Stimulated activated naive CD8-positive, alpha-beta T cell treated with anti-CD3 and anti-CD28 coated beads, Interleukin-15, Interleukin-2, amounts not matched to agents 100 ng/mL and 50 ng/mL, for 24 hours (primary cell): ENCODE measurements around the gene SH3RF3.
A peak's percentile ranks its signal among the peaks of the same experiment; 100 is the strongest.

ENCODE experiments used
- H3K27ac Mint-ChIP-seq: one replicate; pipeline ENCODE4 v1.8.0; 2021; ENCODE audit warnings: mild to moderate bottlenecking, mixed read lengths
- H3K27me3 Mint-ChIP-seq: one replicate; pipeline ENCODE4 v1.8.0; 2021; ENCODE audit warnings: mixed read lengths
- H3K36me3 Mint-ChIP-seq: one replicate; pipeline ENCODE4 v1.8.0; 2021; ENCODE audit warnings: low read depth, mixed read lengths
- H3K4me1 Mint-ChIP-seq: one replicate; pipeline ENCODE4 v1.8.0; 2021; ENCODE audit warnings: low read depth, mixed read lengths
- H3K4me3 Mint-ChIP-seq: one replicate; pipeline ENCODE4 v1.8.0; 2021; ENCODE audit warnings: mild to moderate bottlenecking, mixed read lengths
- H3K9me3 Mint-ChIP-seq: one replicate; pipeline ENCODE4 v1.8.0; 2021; ENCODE audit warnings: mixed read lengths

Gene SH3RF3

DNA sequence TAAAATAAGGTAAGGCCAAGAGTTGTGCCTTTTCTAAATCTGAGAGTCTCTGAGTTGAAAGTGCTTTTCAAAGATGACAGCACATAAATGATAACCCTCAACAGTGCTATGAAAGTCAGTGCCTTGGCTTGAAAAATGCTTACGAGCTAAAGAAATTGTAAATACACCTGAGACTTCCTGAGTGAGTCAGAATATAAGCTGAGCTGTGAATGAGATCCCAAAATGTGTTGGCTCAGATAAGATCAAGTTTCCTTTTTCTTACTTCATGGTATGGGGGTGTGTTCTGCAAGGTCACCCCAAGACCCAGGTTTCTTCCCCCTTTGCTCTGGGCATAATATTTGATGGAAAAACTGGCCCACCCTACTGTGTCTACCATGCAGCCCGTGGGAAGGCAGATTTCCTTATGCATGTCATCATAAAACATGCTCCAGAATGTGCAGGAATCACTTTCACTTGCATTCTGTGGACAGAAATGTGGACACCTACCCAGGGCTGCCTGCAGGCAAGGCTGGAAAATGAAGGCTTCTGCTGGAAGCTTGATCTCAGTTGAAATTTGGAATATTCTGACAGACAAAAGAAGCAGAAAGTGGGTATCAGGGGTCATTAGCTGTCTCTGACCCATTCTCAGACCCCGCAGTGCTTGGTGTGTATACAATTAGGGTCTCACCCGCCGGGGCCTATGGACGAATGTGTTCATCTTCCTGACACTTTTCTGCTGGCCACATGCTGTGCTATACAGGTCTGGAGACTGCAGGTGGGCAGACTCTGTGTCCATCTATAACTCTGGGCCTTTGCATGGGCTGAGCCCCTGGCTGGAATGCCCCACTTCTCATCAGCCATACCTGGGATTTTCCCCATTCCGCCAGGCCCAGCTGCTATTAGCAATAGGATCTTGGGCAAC lies 212.6 kb downstream of the SH3RF3 start:
- Mint-ChIP-seq H3K27ac (no peak overlapping the region), H3K9me3 (no peaks in the 10 kb centered on the region), H3K27me3 (no peaks in the 10 kb centered on the region), H3K4me1 (peaks cover 16% of the 10 kb centered on the region), H3K4me3 (no peak overlapping the region), H3K36me3 (no peaks in the 10 kb centered on the region)

DNA sequence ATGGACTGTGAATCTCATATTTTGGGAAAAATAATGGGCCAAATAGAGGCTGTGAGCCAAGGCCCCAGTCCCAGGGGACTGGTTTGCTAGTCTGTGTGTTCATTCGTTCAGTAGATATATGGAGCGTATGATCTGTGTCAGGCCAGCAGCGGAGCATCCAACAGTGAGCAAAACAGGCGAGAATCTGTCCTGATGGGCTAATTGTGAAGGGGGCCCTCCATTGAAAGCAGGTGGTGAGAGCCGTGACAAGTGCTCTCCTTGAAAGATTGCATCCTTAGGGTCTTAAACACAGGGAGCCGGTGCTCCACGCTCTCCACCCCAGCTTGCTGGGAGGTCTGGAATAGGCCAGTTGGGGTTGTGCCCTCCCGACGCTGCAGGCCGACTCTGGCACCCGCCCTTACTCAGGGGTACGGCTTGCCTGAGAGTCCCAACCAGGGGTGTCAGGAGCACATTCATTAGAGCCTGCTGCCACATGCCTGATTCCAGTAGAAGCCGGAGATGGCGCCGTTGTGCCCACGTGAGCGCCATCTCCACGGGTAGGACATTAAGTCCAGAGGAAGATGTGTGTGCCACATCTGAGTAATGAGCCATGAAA lies 213.3 kb downstream of the SH3RF3 start:
- no peak overlapping the region for H3K27ac Mint-ChIP-seq
- no peak overlapping the region for H3K4me3 Mint-ChIP-seq
- H3K9me3 Mint-ChIP-seq = no peaks in the 10 kb centered on the region
- H3K36me3 Mint-ChIP-seq = no peaks in the 10 kb centered on the region
- peaks cover 14% of the 10 kb centered on the region for H3K4me1 Mint-ChIP-seq
- no peaks in the 10 kb centered on the region for H3K27me3 Mint-ChIP-seq

DNA sequence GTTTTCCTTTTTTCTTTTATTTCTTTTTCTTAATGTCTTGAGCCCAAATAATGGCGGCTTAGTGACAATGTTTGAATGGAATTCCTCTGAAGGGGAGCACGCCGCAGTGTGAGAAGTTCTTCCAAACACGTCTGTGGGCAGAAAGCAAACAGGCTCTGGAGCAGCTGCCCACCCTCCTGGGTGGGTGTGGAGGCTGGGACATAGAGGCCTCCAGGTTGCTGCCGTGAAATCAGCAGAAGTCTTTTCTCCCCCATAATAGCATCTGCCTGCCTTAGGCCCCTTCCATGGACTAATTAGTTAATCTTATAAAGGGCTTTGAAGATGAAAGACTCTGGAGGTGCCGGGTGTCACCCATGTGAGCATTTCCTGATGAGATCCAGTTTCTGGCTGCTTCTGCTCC lies 213.9 kb downstream of the SH3RF3 start:
- no peaks in the 10 kb centered on the region for H3K36me3 Mint-ChIP-seq
- H3K4me3 Mint-ChIP-seq = no peak overlapping the region
- no peaks in the 10 kb centered on the region for H3K27me3 Mint-ChIP-seq
- no peak overlapping the region for H3K27ac Mint-ChIP-seq
- H3K9me3 Mint-ChIP-seq = no peaks in the 10 kb centered on the region
- peaks cover 15% of the 10 kb centered on the region for H3K4me1 Mint-ChIP-seq

DNA sequence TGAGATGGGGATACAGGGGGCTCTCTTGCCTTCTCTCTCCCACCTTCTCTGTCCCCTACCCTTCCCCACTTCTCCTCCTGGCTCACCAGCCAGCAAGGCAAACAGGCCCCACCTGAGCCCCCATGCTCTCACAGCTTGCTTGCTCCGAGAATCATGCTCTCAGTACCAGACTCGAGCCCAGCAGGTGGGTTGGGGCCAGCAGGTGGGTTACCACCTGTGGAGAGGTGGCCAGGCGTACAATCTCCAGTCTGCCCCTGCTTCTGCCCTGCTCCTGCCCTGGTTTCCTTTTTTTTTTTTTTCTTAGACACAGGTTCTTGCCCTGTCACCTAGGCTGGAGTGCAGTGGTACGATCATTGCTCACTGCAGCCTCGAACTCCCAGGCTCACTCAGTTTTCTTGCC lies 214.5 kb downstream of the SH3RF3 start:
- no peak overlapping the region for H3K27ac Mint-ChIP-seq
- peaks cover 20% of the 10 kb centered on the region for H3K4me1 Mint-ChIP-seq

DNA sequence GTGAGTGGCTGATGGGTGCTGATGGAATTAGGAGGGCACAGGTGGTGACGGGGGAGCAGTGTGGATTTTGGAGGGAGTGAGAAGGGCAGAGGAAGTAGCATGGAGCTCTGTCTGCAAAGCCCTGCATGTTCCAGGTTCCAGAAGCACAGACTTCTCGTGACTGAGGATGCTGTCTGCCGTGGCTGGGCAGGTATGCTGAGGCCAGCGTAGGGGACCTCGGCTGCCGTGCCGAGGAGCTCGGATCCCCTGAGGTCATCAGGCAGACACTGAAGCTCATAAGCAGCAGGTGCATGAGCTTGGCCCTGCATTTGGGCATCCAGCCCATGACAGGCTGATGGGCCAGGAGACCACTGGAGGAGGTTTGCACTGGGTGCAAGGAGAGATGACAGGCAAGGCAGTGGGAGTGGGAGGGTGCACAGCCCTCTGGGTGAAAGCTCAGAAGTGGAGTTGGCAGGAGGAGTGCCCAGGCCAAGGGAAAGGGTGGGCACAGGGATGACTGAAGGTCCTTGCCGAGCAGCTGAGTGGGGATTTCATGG lies 215.3 kb downstream of the SH3RF3 start:
- Mint-ChIP-seq H3K4me3 (no peak overlapping the region), H3K9me3 (no peaks in the 10 kb centered on the region), H3K27me3 (no peaks in the 10 kb centered on the region), H3K36me3 (no peaks in the 10 kb centered on the region), H3K27ac (peak overlapping the region; percentile 33), H3K4me1 (peaks cover 29% of the 10 kb centered on the region)

More for the DNA sequence above, 214.5 kb downstream of the SH3RF3 start:
- Mint-ChIP-seq H3K36me3 (no peaks in the 10 kb centered on the region), H3K4me3 (no peak overlapping the region), H3K9me3 (no peaks in the 10 kb centered on the region), H3K27me3 (no peaks in the 10 kb centered on the region)

DNA sequence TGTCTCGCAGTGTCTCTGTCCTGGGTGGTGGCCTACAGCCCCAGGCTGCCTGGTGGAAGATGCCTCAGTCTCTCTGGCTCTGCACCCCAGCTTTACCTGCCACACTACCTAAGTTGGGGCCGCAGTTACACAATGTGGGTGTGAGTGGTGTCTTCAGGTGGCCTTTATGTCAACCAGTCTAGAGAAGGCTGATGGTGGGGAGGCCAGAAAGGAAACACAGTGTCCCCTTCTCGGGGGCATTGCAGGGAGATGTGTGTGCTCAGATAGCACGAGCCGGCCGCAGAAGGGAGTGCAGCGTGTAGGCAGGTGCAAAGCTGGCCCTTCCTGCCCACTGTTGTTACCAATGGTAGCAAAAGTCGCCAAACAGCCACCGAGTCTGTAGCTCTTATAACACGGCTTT lies 216.1 kb downstream of the SH3RF3 start:
- Mint-ChIP-seq H3K36me3 (no peaks in the 10 kb centered on the region), H3K9me3 (no peaks in the 10 kb centered on the region), H3K27ac (no peak overlapping the region), H3K4me3 (no peak overlapping the region), H3K4me1 (peaks cover 37% of the 10 kb centered on the region), H3K27me3 (no peaks in the 10 kb centered on the region)

DNA sequence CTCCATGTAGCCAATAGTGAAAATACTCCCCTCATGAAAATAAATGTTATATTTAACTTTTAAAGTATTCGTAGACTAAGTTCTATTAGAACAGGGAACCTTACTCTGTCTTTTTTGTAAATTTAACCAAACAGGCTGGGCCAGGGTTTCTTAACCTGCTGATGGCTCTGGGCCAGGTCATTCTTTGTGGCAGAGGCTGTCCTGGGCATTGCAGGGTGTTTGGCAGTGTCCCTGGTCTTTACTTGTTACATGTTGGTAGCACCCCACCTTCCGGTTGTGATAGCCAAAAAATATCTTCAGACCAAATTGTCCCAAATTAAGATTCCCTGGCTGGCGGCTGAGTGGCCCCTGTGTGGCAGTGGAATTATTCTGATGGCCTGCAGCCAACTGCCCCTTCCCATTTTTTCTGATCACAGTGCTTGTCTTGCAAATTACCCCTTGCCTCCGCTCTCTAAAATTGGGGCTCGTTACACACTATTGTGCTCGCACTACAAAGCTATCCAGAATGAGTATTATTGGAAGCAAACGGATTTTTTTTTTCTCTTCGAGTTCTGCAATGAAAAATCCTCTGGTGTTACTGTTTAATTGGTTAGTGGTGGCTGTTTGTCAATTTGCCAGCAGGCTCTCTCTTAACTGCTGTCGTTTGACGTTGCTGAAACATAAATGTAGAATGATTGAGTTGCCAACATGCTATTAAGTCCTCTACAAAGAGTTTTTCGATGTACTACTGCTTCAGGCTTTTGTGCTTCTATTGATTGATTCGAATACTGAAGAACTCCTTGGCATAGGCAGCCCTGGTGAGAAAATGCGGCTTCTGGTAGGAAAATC lies 216.9 kb downstream of the SH3RF3 start:
- H3K9me3 Mint-ChIP-seq = no peaks in the 10 kb centered on the region
- no peak overlapping the region for H3K27ac Mint-ChIP-seq

DNA sequence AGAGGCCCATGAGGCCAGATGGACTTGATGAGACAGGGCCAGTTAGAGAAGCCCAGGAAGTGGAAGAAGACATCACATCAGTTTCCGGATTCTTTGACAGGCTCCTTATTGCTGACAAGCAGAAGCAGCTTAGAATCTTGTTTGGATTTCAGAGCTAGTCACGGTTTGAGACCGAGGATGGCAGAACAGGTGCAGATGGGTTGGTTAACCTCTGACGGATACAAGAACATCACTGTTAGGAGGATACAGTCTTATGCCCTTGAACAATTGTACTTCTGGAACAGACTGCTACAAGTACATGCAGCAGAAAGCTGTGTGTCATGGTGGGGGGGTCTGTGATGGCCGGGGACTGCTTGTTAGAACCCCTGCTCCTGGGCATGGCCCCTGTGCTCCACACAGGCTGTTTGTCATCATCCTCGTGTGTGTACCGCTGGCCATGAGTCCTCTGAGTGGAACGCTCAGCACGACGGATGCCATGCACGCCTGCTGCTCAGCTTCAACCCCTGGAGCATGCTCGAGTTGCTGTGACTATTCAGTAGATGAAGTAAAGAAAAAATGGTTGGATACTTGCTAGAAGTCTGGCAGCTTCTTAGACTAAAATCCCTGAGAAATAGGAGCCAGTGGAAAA lies 217.7 kb downstream of the SH3RF3 start:
- no peak overlapping the region for H3K4me3 Mint-ChIP-seq
- no peaks in the 10 kb centered on the region for H3K27me3 Mint-ChIP-seq
- no peaks in the 10 kb centered on the region for H3K9me3 Mint-ChIP-seq
- peaks cover 35% of the 10 kb centered on the region for H3K4me1 Mint-ChIP-seq
- H3K36me3 Mint-ChIP-seq = no peaks in the 10 kb centered on the region
- H3K27ac Mint-ChIP-seq = no peak overlapping the region

More for the DNA sequence above, 216.9 kb downstream of the SH3RF3 start:
- Mint-ChIP-seq H3K27me3 (no peaks in the 10 kb centered on the region), H3K4me3 (no peak overlapping the region), H3K36me3 (no peaks in the 10 kb centered on the region), H3K4me1 (peaks cover 39% of the 10 kb centered on the region)

DNA sequence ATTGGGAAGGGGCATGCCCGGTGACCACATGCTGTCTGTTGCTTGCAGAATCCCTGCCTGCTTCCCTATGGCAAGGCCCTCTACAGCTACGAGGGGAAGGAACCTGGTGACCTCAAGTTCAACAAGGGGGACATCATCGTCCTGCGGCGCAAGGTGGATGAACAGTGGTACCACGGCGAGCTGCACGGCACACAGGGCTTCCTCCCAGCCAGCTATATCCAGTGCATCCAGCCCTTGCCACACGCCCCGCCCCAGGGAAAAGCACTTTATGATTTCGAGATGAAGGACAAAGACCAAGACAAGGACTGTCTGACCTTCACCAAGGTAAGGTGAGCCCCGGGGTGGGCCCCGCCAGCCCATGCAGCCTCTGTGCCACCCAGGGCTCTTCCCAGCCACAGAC lies 218.6 kb downstream of the SH3RF3 start:
- H3K9me3 Mint-ChIP-seq = no peaks in the 10 kb centered on the region
- peaks cover 35% of the 10 kb centered on the region for H3K4me1 Mint-ChIP-seq
- no peak overlapping the region for H3K27ac Mint-ChIP-seq
- H3K36me3 Mint-ChIP-seq = no peaks in the 10 kb centered on the region
- no peak overlapping the region for H3K4me3 Mint-ChIP-seq
- no peaks in the 10 kb centered on the region for H3K27me3 Mint-ChIP-seq

DNA sequence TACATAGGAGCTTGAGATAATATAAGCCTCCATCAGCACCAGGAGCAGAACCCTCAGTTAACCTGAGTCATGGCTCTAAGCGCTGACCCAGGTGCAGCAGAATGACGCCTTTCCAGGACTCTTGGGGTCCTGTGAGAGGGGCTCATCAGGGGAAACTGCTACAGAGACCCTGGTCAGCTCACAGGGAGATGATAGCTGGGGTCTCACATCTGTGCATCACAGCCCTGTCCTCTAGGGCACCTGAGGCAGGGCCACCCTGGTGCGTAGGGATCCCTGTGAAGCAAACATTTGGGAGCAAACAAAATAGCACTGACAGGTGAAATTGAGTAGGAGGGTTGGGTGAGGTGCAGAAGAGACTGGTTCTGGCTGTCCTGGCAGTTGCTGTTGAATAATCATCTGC lies 219.2 kb downstream of the SH3RF3 start:
- H3K27ac Mint-ChIP-seq = peak overlapping the region; percentile 27
- no peak overlapping the region for H3K4me3 Mint-ChIP-seq
- H3K4me1 Mint-ChIP-seq = peaks cover 35% of the 10 kb centered on the region
- no peaks in the 10 kb centered on the region for H3K9me3 Mint-ChIP-seq
- H3K27me3 Mint-ChIP-seq = no peaks in the 10 kb centered on the region
- H3K36me3 Mint-ChIP-seq = no peaks in the 10 kb centered on the region

DNA sequence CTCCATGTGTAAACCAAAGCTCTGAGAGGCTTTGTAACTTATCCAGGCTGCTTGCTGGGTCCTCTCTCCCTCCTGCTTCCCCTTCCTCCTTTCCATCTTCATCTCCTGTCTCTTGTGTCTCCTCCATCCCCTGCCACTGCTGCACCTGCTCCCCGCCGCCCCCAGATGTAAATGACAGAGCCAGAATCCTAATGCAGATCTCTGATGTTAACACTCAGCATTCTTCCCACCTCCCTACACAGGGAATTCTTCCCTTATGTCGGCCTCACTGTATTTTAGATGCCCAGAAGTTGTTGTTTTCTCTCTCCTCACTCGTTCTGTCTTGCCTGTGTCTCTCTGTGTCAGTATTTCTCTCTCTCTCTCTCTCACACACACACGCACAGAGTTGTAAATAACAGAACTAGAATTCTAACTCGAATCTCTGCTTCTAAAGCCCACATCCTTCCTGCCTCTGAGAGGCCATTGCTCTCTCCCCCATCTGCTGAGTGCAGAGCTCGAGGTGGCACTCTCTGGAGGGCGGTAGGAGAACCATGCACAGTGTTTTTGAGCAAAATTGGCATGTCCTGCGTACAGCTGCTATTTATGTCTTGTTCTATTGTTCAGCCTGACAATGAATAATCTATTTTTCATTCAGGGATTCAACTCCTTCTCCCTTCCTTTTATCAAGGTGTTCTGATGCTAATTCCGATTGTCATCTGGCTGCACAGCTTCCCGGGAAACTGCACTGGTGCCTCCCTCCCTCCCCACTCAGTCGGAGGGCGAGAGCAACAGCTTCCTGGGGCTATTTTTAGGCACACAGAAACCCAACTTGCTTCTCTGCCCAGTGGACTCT lies 219.9 kb downstream of the SH3RF3 start:
- Mint-ChIP-seq H3K4me1 (peaks cover 35% of the 10 kb centered on the region), H3K4me3 (peak overlapping the region; percentile 30), H3K27ac (peak overlapping the region; percentile 27), H3K36me3 (no peaks in the 10 kb centered on the region), H3K9me3 (no peaks in the 10 kb centered on the region), H3K27me3 (no peaks in the 10 kb centered on the region)

DNA sequence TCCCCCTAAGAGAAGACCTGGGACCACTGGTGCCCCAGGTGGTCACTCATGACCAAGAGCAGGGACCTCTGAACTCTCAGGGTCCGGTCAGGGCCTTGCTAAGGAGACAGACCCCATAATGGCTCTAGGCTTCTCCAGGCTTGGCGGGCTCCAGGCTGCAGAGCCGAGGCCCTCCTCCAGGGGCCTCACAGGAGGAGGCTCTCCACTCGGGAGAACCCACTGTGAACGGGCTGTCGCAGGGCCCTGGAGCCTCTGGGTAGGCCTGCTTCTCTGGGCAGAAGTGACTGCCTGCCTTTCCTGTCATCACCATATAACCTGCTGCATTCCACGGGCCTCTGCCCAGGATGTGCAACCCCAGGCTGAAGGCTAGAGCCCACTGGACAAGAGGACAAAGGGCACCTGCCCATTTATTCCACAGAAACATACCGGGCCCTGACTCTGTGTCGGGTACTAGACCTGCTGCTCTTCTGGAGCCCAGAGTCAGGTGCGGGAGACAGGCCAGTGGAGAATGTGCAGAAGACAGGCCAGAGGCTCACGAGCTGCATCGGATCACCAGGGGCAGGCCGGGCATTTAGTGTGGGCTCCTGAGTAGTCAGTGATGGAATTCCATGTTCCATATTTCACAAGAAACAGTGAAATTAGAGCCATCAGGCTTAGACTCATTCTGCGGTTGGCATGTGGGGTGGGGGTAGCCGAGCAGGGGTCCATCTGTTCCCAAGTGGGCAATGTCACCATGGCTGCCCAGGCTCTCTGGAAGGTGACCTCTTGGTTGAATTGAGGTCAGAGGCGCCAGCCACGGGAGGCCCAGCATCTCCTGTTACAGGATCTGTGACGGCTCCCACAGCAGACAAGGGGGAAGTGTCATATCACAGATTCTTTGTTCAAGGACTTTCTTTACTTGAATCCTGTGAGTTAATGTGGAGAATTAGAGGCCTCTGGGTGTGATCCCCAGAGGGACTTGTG lies 220.8 kb downstream of the SH3RF3 start:
- Mint-ChIP-seq H3K4me3 (no peak overlapping the region), H3K9me3 (no peaks in the 10 kb centered on the region), H3K36me3 (no peaks in the 10 kb centered on the region), H3K27ac (no peak overlapping the region), H3K27me3 (no peaks in the 10 kb centered on the region), H3K4me1 (peaks cover 35% of the 10 kb centered on the region)

DNA sequence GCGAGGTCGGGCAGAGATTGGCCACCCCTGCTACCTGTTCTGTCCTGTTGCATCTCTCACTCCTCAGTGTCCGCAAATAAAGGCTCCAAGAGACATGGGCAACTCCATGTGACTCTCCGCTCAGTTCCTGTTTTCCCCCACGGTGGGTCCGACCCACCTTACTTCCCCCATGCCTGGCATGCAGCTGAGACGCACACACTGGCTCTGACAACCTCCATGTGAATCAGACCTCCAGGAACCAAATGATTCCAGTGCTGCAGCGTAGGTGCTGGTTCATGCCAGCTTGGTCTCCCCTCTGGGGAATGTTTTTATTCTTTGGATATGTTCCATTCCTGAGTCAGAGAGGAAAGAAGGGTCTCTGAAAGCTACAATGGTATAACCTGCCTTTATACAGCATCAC lies 221.5 kb downstream of the SH3RF3 start:
- H3K9me3 Mint-ChIP-seq = no peaks in the 10 kb centered on the region
- H3K4me1 Mint-ChIP-seq = peaks cover 35% of the 10 kb centered on the region
- H3K36me3 Mint-ChIP-seq = no peaks in the 10 kb centered on the region
- H3K4me3 Mint-ChIP-seq = no peak overlapping the region
- H3K27me3 Mint-ChIP-seq = no peaks in the 10 kb centered on the region
- peak overlapping the region; percentile 52 for H3K27ac Mint-ChIP-seq
